Natural killer cell (primary cell): Measurements from ENCODE around the gene RGS16. TPM values are rescaled to one million over a fixed set of nuclear protein-coding genes. Genes with fewer than 3 reads are reported as not detected.

Experiments
- ATAC-seq, 3 donors: fragments of 150-1000 bp in 2 of 3; fragments of 200-7000 bp in 1 of 3; cut with Tn5 transposase; 1 replicate in 1 of 3; 2 replicates in 2 of 3; pipeline ENCODE4 v1.10.0; 2021; ENCODE audit warnings: mild to moderate bottlenecking in 2 of 3, moderate library complexity in 2 of 3
- DNase-seq, 2 donors: peaks; one replicate each; pipeline versions ENCODE4 v3.0.0 to v3.0.0-alpha.2; 2013 to 2021; ENCODE audit warnings: mixed read lengths in 1 of 2
- H3K27ac ChIP-seq: one replicate; pipeline ENCODE4 v1.5.1; 2013; ENCODE audit warnings: mild to moderate bottlenecking, low read length
- H3K27me3 ChIP-seq: one replicate; pipeline ENCODE4 v1.6.1; 2013; ENCODE audit warnings: low read length; ENCODE audit not compliant: control insufficient read depth, insufficient read depth
- H3K36me3 ChIP-seq: one replicate; pipeline ENCODE4 v1.6.1; 2013; ENCODE audit warnings: low read length; ENCODE audit not compliant: control insufficient read depth, insufficient read depth
- H3K4me1 ChIP-seq: one replicate; pipeline ENCODE4 v1.6.1; 2013; ENCODE audit warnings: low read length; ENCODE audit not compliant: control insufficient read depth, insufficient read depth
- H3K4me3 ChIP-seq: one replicate; pipeline ENCODE4 v1.5.1; 2013; ENCODE audit warnings: low read length
- H3K9me3 ChIP-seq: one replicate; pipeline ENCODE4 v1.6.1; 2013; ENCODE audit warnings: low read length; ENCODE audit not compliant: control insufficient read depth, insufficient read depth
- H3K27ac Mint-ChIP-seq, 2 donors: one replicate each; pipeline ENCODE4 v1.8.0; 2022; ENCODE audit warnings: mild to moderate bottlenecking in 2 of 2, mixed read lengths in 2 of 2, moderate library complexity in 1 of 2
- H3K27me3 Mint-ChIP-seq, 2 donors: one replicate each; pipeline ENCODE4 v1.8.0; 2022; ENCODE audit warnings: low read depth in 2 of 2, mixed read lengths in 2 of 2
- H3K36me3 Mint-ChIP-seq: one replicate; pipeline ENCODE4 v1.8.0; 2022; ENCODE audit warnings: mixed read lengths
- H3K4me1 Mint-ChIP-seq, 2 donors: one replicate each; pipeline ENCODE4 v1.8.0; 2022; ENCODE audit warnings: mixed read lengths in 2 of 2
- H3K4me3 Mint-ChIP-seq: one replicate; pipeline ENCODE4 v1.8.0; 2022; ENCODE audit warnings: mild to moderate bottlenecking, moderate library complexity, mixed read lengths
- H3K9me3 Mint-ChIP-seq, 2 donors: one replicate each; pipeline ENCODE4 v1.8.0; 2022; ENCODE audit warnings: mixed read lengths in 2 of 2
- WGBS: methylation state at CpG from one replicate; pipeline ENCODE4 v1.1.7; 2013; ENCODE audit warnings: missing lambda C conversion rate; ENCODE audit not compliant: insufficient coverage; 5-methylcytosine and 5-hydroxymethylcytosine counted together
- intact Hi-C: fragments of 100-400 bp; cut with micrococcal nuclease; formaldehyde crosslinking; loops from one replicate; pipeline ENCODE4 v1.14.2; 2022
- total RNA-seq, 4 donors: library from RNA; stranded (reverse); fragments of 120-200 nt in 1 of 4; gene quantifications; one replicate each; pipeline versions ENCODE4 v1.2.3 to v1.2.4, GENCODE V29; 2013 to 2022
- TF ChIP-seq, protein P1 (sequence below): fragments of 200-600 bp; IDR thresholded peaks from one replicate; pipeline ENCODE4 v1.8.0; 2022; ENCODE audit warnings: antibody characterized with exemption

RGS16 gene
- total RNA-seq, 3 donors from 2014 or later (not counting 1 experiment from before 2014, with no cell fraction given), result 1.3 to 9.6 (median 4.2) TPM

DNA sequence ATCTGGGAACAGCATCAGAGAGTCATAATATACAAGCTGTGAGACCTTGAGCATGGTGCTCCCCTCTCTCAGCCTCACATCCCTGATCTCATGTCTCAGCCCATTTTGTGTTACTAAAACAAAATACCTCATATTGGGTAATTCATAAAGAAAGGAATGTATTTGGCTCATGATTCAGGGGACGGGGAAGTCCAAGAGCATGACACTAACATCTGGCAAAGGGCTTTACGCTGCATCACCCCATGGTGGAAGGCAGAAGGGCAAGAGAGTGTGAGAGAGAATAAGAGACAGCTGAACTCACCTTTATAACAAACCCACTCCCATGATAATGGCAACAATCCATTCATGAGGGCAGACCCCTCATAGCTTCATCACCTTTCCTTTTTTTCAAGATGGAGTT, 51.7 kb downstream of the RGS16 start:
- H3K36me3 Mint-ChIP-seq, result no peaks in the 10 kb centered on the region
- H3K36me3 ChIP-seq, result no peaks in the 10 kb centered on the region
- intact Hi-C loops, result no loop called here
- H3K27me3 Mint-ChIP-seq, result peaks cover 0 to 4% of the 10 kb centered on the region in 2 donors
- ATAC-seq, result no peak
- no peak overlapping the region for H3K27ac Mint-ChIP-seq
- peaks cover 6% of the 10 kb centered on the region for H3K9me3 ChIP-seq
- H3K4me3 Mint-ChIP-seq, result no peak overlapping the region
- WGBS, result 80% methylated on average over 1 of the region's 2 CpGs
- H3K4me3 ChIP-seq, result no peak overlapping the region
- no peaks in the 10 kb centered on the region for H3K4me1 Mint-ChIP-seq
- no peak for DNase-seq
- no peaks in the 10 kb centered on the region for H3K27me3 ChIP-seq
- TF ChIP-seq, protein P1, sequence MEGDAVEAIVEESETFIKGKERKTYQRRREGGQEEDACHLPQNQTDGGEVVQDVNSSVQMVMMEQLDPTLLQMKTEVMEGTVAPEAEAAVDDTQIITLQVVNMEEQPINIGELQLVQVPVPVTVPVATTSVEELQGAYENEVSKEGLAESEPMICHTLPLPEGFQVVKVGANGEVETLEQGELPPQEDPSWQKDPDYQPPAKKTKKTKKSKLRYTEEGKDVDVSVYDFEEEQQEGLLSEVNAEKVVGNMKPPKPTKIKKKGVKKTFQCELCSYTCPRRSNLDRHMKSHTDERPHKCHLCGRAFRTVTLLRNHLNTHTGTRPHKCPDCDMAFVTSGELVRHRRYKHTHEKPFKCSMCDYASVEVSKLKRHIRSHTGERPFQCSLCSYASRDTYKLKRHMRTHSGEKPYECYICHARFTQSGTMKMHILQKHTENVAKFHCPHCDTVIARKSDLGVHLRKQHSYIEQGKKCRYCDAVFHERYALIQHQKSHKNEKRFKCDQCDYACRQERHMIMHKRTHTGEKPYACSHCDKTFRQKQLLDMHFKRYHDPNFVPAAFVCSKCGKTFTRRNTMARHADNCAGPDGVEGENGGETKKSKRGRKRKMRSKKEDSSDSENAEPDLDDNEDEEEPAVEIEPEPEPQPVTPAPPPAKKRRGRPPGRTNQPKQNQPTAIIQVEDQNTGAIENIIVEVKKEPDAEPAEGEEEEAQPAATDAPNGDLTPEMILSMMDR, result no peak
- no peaks in the 10 kb centered on the region for H3K4me1 ChIP-seq
- no peak overlapping the region for H3K27ac ChIP-seq
- H3K9me3 Mint-ChIP-seq, result peaks cover 2 to 3% of the 10 kb centered on the region in 2 donors

DNA sequence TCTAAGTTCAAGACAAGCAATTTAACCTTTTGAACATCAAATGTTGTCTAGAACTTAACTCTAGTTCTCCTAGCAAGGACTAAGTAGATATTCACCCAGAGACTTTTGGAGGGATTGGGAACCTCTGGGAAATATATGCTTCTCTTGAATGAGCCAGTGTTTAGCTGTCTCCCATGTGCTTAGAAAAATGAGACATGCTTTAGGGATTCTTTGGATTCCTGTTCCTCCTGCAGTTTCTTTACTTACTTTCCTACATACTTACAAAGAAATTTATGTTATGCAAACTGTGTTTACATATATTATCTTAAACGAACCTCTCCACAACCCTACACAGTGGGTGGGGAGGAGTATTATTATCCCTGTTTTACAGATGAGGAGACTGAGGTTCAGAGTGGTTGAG, 54.4 kb downstream of the RGS16 start:
- no peak for ATAC-seq
- DNase-seq, result no peak
- peaks cover 11 to 14% of the 10 kb centered on the region in 2 donors for H3K27me3 Mint-ChIP-seq
- Histone ChIP-seq H3K27ac (no peak overlapping the region), H3K9me3 (peaks cover 6% of the 10 kb centered on the region), H3K27me3 (no peaks in the 10 kb centered on the region), H3K4me3 (no peak overlapping the region), H3K4me1 (no peaks in the 10 kb centered on the region), H3K36me3 (no peaks in the 10 kb centered on the region)
- intact Hi-C loops, result no loop called here
- H3K9me3 Mint-ChIP-seq, result peaks cover 2 to 3% of the 10 kb centered on the region in 2 donors
- no CpG with 5 or more reads among the region's 1 CpG for WGBS
- no peaks in the 10 kb centered on the region for H3K36me3 Mint-ChIP-seq
- no peak overlapping the region for H3K4me3 Mint-ChIP-seq
- H3K4me1 Mint-ChIP-seq, result no peaks in the 10 kb centered on the region
- no peak overlapping the region for H3K27ac Mint-ChIP-seq
- TF ChIP-seq, protein P1, result no peak

DNA sequence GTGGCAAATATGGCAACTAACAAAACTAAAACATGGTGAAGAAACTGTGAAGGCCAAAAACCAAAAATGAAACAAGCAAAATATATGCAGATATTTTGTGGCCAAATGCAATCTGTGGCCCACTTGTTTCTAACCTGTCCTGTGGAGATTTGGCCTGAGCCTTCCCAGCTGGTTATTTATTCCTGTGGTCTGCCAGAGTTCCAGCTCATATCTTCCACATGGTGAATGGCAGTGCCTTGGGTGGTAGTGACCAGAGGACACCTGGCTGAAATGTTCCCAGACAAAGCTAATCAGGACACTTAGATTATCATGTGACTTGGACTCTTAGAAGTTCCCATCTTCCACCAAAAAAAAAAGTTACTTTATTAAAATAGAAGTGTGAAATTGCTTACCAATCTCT, 54.8 kb downstream of the RGS16 start:
- ATAC-seq (no peak), DNase-seq (no peak)
- Mint-ChIP-seq H3K27me3 (peaks cover 11 to 19% of the 10 kb centered on the region in 2 donors), H3K27ac (no peak overlapping the region), H3K9me3 (peaks cover 2 to 3% of the 10 kb centered on the region in 2 donors), H3K36me3 (no peaks in the 10 kb centered on the region), H3K4me3 (no peak overlapping the region), H3K4me1 (no peaks in the 10 kb centered on the region)
- H3K27me3 ChIP-seq, result no peaks in the 10 kb centered on the region
- no peaks in the 10 kb centered on the region for H3K36me3 ChIP-seq
- no peak overlapping the region for H3K27ac ChIP-seq
- H3K4me1 ChIP-seq, result no peaks in the 10 kb centered on the region
- H3K9me3 ChIP-seq, result peaks cover 6% of the 10 kb centered on the region
- TF ChIP-seq, protein P1, result no peak
- H3K4me3 ChIP-seq, result no peak overlapping the region
- intact Hi-C loops, result no loop called here

Other genes starting within 250 kb of the RGS16 start
- gene GLUL, start 212.6 kb downstream of the RGS16 start, total RNA-seq, result 100 to 1,000 TPM; 128 to 420 (median 134) TPM
- not detected for gene TEDDM1, start 203.7 kb downstream of the RGS16 start, total RNA-seq
- gene RGSL1, start 154.2 kb downstream of the RGS16 start, total RNA-seq, result not detected
- gene RNASEL, start 15.1 kb downstream of the RGS16 start, total RNA-seq, result 1 to 10 TPM; 3.3 to 5.8 (median 4.8) TPM
- gene RGS8, start 80.2 kb upstream of the RGS16 start, total RNA-seq, result not detected
- gene NPL, start 185.4 kb upstream of the RGS16 start, total RNA-seq, result 10 to 100 TPM in 1 of 3 donors, 1 to 10 TPM in 2; 5.2 to 10.6 (median 6.8) TPM
- gene DHX9, start 235.0 kb upstream of the RGS16 start, total RNA-seq, result 100 to 1,000 TPM; 208 to 226 (median 226) TPM